Kidney tubule cell (primary cell): ENCODE results near the gene EIF6.

Experiments
- DNase-seq: peaks from one replicate; pipeline ENCODE4 v3.0.0-alpha.2; 2018; ENCODE audit warnings: low spot score

EIF6 gene

DNA sequence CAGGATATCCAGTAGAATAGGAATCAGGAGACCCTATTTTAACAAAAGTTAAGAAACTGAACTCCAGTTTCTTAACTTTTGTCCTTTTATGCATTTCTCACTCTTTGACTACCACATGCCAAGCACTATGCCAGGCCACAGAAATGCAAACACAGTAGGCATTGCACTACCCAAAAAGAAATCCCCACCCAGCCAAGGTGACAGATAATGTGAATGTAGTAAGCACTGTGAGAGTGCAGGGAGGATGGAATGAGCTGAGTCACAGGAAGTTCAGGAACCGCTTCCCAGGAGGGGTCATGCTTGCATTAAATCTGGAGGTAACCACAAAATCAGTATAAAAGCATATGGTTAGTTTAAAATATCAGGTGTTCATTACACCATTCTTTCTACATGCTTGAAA, 27.7 kb upstream of the EIF6 start:
- DNase-seq: peak; percentile 92

GRCh38 chr20:35311822-35312221, 27.2 kb upstream of the EIF6 start:
- no peak for DNase-seq

DNA sequence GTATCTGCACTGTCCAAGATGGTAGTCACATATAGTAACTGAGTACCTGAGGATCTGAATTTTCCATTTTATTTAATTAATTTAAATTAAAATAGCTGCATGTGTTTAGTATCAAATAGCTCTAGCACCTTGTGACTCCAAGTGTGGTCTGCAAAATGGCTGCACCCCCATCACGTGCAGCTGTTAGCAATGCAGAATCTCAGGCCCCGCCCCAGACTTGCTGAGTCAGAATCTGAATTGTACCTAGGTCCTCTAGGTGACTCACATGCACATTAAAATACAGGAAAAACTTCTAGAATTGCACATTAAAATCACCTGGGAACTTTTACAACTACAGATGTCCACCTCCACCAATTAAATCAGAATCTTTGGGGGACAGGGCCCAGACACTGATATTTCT, 26.8 kb upstream of the EIF6 start:
- DNase-seq: peak; percentile 90

DNA sequence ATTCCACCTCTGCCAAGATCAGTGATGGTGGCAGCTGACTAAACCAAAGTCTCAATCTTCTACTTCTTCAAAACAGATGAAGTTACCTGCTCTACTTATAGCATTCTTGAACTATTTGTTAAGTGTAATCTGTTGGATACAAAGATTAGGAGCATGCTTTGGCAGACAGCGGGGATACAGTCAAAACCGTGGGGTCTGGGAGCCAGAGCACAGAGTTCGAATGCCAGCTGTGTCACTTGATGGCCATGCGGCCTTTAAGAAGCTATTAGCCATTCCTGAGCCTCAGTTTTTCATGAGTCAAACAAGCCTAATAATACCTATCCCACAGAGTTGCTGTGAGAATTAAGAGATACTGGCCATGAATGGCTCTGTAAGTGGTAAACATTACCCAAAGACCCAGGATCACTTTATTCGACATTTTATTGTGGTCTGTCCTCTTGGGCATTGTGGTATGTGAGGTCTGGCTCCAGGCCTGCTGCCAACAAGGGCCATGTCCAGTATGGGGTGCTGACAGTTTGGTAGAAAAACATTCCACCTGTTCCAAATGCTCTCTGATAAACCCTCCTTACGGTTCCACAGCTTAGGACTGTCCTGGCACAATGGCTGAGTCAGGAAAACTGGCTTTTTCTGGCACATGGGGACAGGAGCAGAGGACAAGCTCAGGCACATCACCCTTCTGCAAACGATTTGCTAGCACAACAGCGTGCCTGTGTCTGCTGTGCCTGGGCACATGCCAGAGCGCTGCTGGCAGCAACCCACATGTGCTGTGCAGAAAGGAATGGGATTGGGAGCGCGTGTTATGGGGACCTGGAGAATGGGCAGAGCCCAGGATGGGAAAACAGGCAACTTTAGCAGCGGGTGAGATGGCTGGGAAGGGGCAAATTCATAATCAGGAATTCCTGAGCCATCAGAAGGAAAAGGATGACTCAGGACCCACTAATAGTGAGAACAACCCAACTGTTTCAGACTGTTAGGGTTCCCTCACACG, 23.4 kb upstream of the EIF6 start:
- DNase-seq: peak; percentile 93

GRCh38 chr20:35306931-35307517, 22.5 kb upstream of the EIF6 start:
- peak; percentile 82 for DNase-seq

- peak; percentile 100 for DNase-seq
Measured at GRCh38 chr20:35305682-35306556, 21.3 kb upstream of the EIF6 start.

GRCh38 chr20:35304956-35305355, 20.4 kb upstream of the EIF6 start:
- DNase-seq: no peak

- peak; percentile 95 for DNase-seq
Measured at GRCh38 chr20:35303735-35304491, 19.3 kb upstream of the EIF6 start.

GRCh38 chr20:35303382-35303734, 18.8 kb upstream of the EIF6 start:
- no peak for DNase-seq

DNA sequence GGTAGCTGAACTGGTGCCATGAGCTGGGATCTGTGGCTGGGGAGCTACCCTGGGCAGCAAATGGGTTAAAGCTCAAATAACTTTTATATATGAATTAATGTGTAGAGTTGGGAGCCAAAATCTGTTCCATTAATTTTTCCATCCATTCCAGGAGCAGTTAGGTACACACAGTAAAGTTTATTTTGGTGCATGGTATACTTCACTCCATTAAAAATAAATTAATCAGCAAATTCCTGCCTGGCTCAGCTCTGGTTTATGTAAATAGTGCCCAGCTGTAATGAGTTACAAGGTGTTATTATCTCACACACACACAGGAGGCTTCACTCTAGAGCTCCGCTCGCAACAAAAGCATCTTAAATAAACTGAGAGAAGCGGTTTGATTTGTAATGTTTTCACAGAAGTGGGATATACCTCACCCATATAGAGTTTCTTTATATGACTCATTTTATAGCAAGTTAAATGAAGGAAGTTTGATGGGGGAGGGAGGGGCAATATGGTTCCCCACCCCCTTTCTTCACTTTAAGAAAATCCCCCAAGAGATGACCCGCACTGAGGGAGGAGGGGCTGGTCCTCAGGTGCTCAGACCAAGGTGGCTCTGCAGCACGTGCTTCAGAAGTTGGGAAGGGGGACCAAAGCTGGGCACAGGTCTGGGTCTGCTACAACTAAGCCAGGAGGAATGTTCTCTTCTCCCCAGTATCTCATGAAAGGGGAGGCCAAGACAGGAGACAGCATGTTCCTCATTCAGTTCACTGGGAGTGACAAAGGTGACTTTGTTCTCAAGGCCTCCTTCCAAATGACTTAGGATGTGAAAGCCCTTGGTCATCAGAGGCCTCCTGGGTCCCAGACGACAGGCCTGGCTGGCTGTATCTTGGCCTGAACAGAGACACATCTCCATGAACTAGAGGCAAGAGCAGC, 18.1 kb upstream of the EIF6 start:
- no peak for DNase-seq

GRCh38 chr20:35301426-35301825, 16.9 kb upstream of the EIF6 start:
- DNase-seq: no peak

DNA sequence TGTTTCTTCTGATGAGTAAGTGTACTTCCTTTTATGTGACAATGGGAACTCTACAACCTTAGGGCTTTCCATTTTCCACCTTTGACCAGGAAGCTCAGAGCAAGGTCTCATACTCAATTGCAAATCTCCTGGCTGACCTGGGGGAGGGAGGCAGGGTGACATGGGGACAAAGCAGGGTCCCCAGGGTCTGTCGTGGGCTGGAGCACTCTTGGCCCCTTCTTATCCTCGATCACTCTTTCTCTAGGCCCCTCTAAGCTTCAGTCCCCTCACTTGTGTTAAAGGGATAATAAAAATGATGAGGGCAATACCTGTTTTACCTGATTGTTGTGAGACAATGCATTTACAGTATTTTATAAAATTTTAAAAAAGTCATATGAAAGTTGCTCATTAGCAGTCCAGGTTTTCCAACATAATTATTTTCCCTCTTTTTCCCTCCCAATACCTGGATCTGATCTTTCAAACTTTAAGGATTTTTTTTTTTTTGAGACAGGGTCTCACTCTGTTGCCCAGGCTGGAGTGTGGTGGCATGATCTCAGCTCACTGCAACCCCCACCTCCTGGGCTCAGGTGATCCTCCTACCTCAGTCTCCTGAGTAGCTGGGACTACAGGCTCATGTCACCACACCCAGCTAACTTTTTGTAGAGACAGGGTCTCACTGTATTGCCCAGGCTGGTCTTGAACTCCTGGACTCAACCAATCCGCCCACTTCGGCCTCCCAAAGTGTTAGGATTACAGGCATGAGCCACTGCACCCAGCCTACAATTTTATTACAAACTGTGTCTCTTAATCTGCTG, 16.1 kb upstream of the EIF6 start:
- DNase-seq: no peak

DNA sequence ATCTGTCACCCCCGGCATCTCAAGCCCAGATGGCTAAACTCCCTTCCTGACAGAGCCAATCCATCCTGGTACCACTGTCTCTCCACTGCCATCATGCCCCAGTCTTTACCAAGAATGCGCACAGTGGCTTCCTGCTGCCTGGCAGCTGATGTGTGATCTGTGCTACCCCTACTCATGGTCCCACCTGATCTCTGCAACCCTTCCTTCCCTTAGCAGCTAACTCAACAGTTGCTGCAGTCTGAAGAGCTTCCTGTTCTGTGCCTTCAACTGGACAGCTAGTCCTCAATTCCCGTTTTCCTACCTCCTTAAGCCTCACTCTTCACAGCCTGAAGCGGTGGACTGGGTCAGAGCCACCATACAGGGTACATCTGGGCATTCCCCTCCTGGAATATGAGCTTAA, 15.2 kb upstream of the EIF6 start:
- no peak for DNase-seq

DNA sequence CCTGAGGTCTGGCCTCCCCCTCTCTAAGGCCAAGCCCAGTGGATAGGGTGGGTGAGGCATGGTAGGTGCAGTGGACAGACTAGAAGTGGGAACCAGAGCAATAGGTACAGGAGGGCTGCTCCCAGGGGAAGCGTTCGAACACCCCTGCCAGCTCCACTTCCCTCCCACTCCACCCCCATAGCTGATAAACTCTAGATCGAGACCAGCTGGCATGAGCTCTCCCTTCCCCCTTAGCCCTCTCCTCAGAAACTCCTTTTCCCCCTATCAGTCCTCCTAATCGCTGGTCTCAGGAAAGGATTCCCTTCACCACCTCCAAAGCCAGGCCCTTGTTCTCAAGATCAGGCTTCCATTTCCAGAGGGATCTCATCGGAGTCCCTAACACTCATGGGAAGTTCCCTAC, 13.7 kb upstream of the EIF6 start:
- DNase-seq: no peak

- DNase-seq: no peak
Measured at GRCh38 chr20:35297740-35298139, 13.2 kb upstream of the EIF6 start.

GRCh38 chr20:35297155-35297554, 12.6 kb upstream of the EIF6 start:
- no peak for DNase-seq

GRCh38 chr20:35296101-35296554, 11.6 kb upstream of the EIF6 start:
- no peak for DNase-seq

DNA sequence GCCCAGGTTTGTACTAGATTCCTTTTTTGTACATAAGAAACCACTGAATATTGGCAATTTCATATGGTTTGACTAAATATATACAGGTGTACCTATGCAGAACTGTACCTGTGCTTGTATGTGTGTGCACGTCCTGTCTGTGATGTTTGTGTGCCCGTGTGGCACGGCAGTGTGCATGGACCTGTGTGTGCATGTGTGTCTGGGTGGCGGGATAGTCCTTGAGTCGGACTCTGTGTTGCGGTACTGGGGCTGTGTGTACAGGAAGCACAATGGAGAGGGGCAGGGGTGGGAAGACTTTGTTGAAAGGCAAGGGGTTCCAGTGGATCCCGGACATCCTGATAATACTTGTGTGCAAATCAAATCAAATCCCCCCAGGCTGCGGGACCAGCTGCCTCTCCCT, 11.1 kb upstream of the EIF6 start:
- no peak for DNase-seq

GRCh38 chr20:35295058-35295457, 10.5 kb upstream of the EIF6 start:
- DNase-seq: no peak

GRCh38 chr20:35294293-35294685, 9.7 kb upstream of the EIF6 start:
- no peak for DNase-seq
